ENCODE measurements around the gene ANK2. TPM values are rescaled to one million over a fixed set of nuclear protein-coding genes. Genes with fewer than 3 reads are reported as not detected.
"Not testable (repeated sequence)": the region's sequence is repeated elsewhere in the genome, so short reads cannot be mapped to it uniquely, and the experiment has no call there.

Gene ANK2
- polyA plus RNA-seq, 1 donor, result 80.7 TPM

DNA sequence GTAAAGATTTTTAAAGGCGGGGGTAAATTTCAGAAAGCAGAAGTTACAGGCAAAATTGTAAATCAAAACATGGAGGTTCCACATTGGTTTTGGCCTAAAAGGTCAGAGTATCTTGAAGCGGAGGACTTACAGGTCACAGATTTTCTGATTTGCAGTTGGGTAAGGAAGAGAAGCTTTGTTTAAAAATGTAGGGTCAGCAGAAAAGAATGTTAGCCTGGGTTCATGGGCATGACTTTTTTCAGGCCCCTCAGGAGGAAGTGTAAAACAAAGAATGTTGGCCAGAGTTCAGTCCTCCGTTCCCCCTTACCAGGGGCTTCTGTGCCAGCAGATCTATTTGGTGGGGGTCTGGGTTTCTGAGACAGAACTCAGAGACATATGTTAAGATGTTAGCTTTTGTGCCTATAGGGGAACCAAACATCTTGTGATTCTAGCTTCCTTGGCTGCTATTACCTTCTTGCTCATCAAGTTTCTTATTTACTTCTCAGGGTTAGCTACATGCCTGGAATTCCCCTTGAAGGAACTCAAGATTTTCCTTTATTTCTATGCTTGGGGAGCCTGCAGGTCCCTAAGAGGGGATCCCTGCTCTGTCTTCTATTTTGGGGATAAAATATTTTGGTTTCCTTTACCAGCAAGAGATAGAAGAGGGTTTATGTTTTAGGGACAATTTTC is 160.3 kb downstream of the ANK2 start:
- DNase-seq, result no peak

DNA sequence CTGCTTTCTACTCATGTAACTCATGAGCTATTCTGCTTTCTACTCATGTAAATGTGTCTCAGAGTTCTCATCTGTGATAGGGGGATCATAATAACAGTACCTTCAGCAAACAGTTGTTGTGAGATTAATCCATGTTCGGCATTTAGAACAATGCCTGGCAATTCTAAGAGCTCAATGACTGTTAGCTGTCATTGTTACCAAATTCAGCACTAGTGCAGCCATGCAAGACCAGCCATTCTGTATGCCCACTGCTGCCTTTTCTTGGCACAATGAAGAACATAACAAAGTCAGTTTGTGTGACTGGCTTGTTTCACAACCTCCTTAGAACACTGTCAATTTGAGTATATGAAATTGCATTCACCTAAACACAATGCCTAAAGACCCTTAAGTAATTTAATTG is 163.2 kb downstream of the ANK2 start:
- DNase-seq, result no peak

DNA sequence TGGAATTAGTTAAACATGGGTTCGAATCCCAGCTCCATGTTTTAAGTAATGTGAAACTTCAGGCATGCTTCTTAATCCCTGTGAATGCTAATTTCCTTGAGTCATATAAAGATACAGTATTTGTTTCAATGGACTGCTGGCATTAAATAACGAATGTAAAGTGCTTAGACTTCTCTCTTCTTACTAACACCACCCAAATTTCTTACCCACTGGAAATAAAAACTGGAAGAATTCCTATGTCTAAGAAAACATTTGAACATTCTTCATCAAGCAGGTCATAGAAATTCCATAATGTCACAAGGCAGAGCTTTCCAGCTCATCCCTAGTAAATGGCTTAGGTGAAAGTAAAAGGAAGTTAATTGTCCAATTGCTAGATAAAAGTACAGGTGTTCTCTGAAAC is 172.5 kb downstream of the ANK2 start:
- DNase-seq, result no peak

- no peak for DNase-seq
Measured at GRCh38 chr4:113222471-113222870, 173.0 kb downstream of the ANK2 start.

- DNase-seq, result no peak
Measured at GRCh38 chr4:113223001-113223400, 173.5 kb downstream of the ANK2 start.

DNA sequence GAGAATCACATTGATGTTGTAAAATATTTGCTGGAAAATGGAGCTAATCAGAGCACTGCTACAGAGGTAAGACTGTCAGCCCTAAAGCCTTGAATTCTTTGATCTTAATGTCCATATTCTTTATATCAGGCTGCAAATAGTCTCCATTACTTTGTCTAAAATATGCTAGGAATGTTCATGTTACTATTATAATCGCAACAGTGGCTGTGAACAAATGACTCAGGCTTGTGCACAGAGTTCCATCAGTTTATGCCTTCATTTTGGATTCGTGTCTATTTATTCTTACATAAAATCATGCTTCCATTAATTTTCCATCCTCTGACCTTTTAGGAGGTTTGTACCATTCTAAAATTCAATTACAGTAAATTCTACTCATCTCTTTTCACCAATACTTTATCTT is 182.7 kb downstream of the ANK2 start:
- DNase-seq, result no peak

- no peak for DNase-seq
Measured at GRCh38 chr4:113236916-113237315, 187.5 kb downstream of the ANK2 start.

DNA sequence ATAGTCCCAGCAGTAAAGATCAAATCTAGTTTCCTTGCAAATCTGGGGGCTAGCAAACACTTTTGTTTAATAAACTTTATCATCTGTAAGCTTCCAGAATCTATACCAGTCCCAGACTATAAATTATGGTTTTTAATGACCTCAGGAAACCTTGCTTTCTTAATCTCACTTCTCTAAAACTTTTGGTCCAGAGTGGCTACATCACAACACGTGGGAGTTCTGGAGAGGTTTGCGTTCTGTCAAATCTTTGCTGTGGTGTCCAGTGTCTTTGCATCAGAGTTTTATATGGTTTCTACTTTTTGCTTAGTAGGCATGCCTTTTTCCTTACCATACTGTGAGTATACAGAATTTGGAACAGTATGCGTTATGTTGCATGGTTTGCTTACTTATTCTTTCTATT is 193.9 kb downstream of the ANK2 start:
- no peak for DNase-seq

DNA sequence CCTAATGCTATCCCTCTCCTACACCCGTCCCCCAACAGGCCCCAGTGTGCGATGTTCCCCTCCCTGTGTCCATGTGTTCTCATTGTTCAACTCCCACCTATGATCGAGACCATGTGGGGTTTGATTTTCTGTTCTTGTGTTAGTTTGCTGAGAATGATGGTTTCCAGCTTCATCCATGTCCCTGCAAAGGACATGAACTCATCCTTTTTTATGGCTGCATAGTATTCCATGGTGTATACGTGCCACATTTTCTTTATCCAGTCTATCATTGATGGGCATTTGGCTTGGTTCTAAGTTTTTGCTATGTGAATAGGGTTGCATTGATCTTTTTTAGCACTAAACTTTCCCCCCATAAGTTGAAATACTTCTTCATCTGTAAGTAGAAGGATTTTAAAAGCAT is 195.3 kb downstream of the ANK2 start:
- not testable (repeated sequence) for DNase-seq

GRCh38 chr4:113248320-113248719 is 198.9 kb downstream of the ANK2 start:
- DNase-seq, result no peak

GRCh38 chr4:113255628-113256027 is 206.2 kb downstream of the ANK2 start:
- no peak for DNase-seq

DNA sequence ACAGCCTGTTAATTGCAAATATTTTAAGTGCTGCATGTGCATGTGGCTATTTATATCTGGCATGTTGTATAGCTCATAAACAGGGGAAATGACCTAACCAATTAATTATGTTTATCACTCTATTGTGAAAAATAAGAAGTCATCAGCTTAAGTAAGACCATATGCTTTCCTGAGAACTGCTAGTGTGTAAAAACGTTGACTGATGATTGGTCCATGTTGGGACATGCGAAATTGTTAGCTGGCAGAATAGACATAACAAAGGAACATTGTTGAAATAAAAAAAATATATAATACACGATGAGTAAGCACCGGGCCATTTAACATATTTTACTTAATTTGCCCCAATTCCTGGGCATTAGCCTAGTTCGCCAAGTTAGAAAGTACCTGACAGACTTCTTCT is 207.5 kb downstream of the ANK2 start:
- no peak for DNase-seq

DNA sequence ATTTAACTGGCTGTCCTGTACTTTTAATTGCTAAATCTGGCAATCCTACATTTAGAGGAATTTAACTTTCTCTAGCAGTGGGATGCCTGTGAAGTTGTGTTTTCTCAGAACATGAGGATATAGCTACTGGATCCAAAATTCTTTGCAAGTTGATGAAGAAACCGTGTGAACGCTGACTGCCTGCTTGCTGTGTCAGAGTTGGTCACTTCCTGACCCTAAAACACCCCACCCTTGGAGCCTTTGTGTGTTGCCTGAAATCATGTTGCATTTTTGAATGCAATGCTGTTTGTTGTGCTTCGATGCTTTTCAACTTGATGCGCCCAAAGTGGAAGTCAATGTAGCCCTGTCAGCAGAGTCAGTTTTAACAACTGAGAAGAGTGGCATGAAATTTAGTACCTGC is 211.2 kb downstream of the ANK2 start:
- no peak for DNase-seq

DNA sequence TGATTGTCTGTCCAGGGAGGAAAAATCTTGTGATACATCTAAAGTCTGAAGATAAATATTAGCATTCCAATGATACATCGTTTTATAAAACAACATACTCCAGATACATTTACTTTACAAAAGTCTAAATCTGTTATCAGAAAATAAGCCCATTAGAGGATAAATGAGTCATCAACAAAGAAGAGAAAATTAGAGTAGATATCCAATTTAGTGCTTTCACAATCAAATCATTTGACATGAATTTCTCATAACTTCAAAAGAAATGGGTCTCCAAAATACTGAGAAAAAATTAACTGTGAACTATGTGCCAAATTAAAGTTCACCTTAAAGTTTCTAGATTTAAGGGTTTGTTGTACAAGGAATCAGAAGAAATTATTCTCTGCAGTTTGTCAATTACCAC is 213.8 kb downstream of the ANK2 start:
- DNase-seq, result no peak

DNA sequence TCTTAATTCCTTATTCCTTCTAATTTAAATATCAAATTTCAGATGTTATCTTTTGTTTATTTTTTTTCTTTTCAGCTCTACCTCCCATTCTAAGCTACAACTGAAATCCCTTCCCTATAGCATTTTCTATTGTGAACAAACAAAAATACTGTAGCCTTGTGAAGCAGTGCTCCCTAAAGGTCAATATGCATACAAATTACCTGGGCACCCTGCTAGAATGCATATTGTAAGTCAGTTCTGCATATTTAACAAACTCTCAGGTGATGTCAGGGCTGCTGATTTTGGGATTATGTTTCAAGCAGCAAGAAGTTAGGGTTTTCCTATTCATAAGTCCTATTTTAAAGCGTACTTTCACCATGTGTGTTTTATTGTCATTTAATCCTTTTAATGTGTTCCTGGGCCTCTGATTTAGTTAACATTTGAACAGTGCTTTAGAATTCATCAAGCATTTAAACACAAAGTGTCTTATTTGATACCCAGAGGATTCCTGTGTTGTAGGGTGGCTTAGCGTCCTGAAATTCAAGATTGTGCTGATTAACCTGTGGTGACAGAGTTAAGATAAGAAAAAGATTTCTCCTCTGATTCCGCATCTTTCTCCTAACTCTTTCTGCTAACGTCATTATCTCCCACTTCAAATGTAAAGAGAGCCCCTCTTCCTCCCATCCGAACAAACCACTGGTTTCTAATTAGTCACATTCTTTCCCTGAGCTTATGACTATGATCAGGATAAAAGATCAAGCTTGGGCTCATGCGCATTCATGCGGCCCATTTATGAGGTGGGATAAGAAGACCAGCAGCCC is 221.3 kb downstream of the ANK2 start:
- no peak for DNase-seq

GRCh38 chr4:113272523-113272922 is 223.1 kb downstream of the ANK2 start:
- no peak for DNase-seq

- no peak for DNase-seq
Measured at GRCh38 chr4:113273721-113274220, 224.3 kb downstream of the ANK2 start.

DNA sequence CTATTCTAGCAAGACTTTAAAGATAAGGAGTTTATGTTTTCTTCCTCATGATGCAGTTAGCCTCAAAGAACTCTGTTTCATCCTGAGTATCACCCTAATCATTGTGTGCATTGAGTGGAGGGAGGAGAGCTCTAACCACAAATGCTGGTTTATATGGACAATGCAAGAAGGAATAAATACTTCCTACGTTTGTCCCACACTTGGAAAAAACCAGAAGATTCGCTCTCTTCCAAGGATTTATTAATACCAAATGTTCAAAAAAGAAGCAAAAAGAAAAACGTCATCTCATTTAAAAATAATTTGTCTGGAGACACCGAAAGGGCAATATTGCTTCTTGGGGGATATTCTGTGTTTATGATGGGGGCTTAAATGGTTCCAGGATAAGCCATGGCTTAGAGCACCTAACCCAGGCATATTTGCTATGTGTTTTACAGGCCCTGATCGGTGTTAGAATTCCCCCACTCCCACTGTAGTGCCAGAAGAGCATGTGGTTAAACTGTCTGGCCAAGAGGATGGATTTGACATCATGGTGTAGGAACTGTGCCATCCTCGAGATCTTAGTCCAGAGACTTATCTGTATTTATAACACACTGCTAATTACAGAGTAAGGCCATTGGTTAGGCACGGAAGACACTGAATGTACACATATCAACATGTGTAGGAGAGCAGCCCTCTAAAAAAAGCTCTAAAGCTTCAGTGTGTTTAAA is 227.2 kb downstream of the ANK2 start:
- DNase-seq, result no peak

DNA sequence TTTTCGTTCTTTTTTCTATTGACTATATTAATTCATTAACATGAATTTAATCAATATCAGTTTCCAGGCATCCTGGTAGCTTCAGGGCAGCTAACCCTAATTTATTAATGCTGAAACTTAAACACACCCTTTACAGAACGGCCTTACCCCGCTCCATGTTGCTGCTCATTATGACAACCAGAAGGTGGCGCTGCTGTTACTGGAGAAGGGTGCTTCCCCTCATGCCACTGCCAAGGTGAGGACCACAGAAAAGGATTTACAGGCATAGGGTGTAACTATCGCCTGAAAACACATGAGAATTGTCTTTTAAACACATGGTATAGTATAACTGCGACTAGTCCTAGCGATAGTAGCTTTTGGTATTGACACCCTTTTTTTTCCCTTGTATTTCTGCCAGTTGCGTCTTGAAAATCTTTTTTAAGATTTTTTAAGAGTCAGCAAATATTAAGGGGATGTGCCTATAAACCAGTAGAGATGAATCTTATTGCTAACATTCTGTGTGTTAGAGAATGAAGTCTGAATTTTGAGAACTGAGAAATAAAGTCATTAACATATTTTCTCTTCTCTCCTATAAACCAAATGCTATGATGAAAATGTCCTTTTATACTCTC is 229.0 kb downstream of the ANK2 start:
- DNase-seq, result peak; percentile 79

GRCh38 chr4:113285501-113285900 is 236.0 kb downstream of the ANK2 start:
- DNase-seq, result no peak

DNA sequence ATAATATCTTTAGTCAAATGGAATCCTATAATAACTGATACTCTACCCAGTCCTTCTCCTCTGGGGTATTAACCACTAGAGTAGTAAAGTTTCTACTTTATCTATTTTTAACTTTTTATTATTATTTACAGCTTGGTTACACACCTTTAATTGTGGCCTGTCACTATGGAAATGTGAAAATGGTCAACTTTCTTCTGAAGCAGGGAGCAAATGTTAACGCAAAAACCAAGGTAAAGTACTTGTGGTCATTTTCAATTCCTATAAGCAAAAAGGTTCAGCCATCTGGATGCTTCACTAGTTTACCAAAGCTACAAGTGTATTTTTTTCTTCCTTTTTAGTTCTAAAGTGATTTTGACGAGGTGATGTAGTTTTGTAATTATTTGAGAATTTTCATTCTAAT is 238.8 kb downstream of the ANK2 start:
- no peak for DNase-seq

DNA sequence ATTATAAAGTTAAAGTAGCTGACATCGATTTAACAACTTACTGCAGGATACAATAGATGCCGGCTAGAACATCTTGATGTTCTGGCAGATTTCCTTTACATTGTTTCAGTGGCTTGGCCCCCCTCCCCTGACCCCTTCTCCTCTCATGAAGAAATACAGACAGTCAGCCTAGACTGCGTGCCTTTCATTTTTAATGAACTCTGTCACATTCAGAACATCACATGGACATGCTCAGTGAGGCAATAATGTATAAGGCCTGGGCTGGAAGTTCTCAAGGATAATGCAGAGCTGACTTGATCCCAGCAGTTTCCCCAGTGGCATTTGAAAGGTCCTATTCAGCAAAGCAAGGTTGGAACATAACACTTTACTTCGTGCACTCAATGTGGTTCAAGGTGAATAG is 239.2 kb downstream of the ANK2 start:
- DNase-seq, result no peak

- no peak for DNase-seq
Measured at GRCh38 chr4:113289766-113290165, 240.3 kb downstream of the ANK2 start.
